Measurements from ENCODE around the gene MARCKS.

GRCh38 chr6:113860181-113860955 is 3.2 kb downstream of the MARCKS start:
- no peak for TF ChIP-seq CTCF (IDR thresholded peaks at IDR 0.05)
- no peak for TF ChIP-seq ZFX (IDR thresholded peaks at IDR 0.05; ENCODE audit: borderline replicate concordance)
